Stomach (tissue), 4 donors: ENCODE measurements around the gene GADD45A.

Experiments
- CTCF ChIP-seq, 7 experiments: fragments of 450-650 bp in 4 of 7; fragments of 200-600 bp in 3 of 7; sonication (generic) in 3 of 7; IDR thresholded peaks; one replicate each; pipeline ENCODE4 v1.5.1; 2016 to 2019; ENCODE audit warnings: antibody characterized with exemption in 7 of 7, control low read depth in 2 of 7, mild to moderate bottlenecking in 1 of 7
- EP300 ChIP-seq: sonication (generic); formaldehyde crosslinking; IDR thresholded peaks from one replicate; pipeline ENCODE4 v1.6.1; 2017; ENCODE audit warnings: antibody characterized with exemption
- POLR2A ChIP-seq, 4 donors: fragments of 450-650 bp; IDR thresholded peaks; one replicate each; pipeline ENCODE4 v1.6.1; 2016; ENCODE audit warnings: antibody characterized with exemption in 4 of 4, control low read depth in 2 of 4, mild to moderate bottlenecking in 1 of 4, moderate library complexity in 1 of 4
- POLR2AphosphoS5 ChIP-seq, 3 donors: sonication (generic); formaldehyde crosslinking; IDR thresholded peaks; one replicate each; pipeline ENCODE4 v1.6.1; 2016; ENCODE audit warnings: antibody characterized with exemption in 3 of 3

- TF ChIP-seq CTCF (IDR thresholded peaks at IDR 0.05) (no peak), POLR2A (IDR thresholded peaks at IDR 0.05) (no peak), EP300 (no peak), POLR2AphosphoS5 (IDR thresholded peaks at IDR 0.05) (no peak)
Observed at GRCh38 chr1:67646145-67647035, 38.6 kb upstream of the GADD45A start.
